ENCODE data around the gene DENND1A. TPM values are rescaled to one million over a fixed set of nuclear protein-coding genes. Genes with fewer than 3 reads are reported as not detected.

DENND1A gene
- total RNA-seq, 1 donor from 2014 or later = 37.3 TPM

DNA sequence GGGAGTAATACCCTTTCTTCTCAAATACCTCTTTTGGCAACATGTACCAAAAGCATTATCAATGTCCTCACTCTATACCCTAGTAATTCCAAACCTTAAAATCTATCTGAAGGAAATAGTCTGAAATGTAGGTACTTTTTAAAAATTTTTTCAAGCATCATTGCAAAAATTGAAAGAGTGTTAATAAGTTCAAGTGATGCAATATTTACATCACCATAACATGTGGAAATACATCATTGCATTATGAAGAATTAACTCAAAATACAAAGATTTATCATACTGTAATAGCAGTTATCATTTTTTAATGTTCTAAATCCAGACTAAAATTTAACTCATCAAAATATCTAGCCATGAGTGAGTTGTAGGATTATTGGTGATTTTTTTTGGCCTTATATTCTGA, 123.1 kb downstream of the DENND1A start:
- intact Hi-C loops (cut with DNase I) = no loop called here
- Histone ChIP-seq H3K9me3 (no peaks in the 10 kb centered on the region), H3K4me1 (no peaks in the 10 kb centered on the region), H3K36me3 (no peaks in the 10 kb centered on the region), H3K27ac (no peak overlapping the region), H3K4me3 (no peak overlapping the region), H3K27me3 (no peaks in the 10 kb centered on the region)
- TF ChIP-seq, protein P1, sequence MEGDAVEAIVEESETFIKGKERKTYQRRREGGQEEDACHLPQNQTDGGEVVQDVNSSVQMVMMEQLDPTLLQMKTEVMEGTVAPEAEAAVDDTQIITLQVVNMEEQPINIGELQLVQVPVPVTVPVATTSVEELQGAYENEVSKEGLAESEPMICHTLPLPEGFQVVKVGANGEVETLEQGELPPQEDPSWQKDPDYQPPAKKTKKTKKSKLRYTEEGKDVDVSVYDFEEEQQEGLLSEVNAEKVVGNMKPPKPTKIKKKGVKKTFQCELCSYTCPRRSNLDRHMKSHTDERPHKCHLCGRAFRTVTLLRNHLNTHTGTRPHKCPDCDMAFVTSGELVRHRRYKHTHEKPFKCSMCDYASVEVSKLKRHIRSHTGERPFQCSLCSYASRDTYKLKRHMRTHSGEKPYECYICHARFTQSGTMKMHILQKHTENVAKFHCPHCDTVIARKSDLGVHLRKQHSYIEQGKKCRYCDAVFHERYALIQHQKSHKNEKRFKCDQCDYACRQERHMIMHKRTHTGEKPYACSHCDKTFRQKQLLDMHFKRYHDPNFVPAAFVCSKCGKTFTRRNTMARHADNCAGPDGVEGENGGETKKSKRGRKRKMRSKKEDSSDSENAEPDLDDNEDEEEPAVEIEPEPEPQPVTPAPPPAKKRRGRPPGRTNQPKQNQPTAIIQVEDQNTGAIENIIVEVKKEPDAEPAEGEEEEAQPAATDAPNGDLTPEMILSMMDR (IDR thresholded peaks at IDR 0.05) = no peak
- no peak for DNase-seq (ENCODE audit: low spot score in 2 of 2)

DNA sequence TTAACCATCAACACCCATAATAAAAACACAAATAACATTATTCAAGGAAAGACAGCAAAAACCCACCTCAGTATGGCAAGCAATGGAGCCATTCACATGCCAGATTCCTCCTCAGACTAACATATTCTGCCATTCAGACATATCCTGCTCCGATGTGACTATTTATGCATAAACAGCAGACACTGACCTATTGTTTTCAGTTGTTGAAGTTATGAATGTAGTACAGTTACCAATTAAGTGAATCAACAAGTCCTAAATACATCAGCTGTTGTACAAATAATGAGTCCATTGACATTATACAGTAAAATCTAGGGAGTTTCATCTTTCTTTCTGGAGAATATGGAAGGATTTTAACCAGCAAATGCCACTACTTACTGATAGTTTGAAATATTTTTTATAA, 131.7 kb downstream of the DENND1A start:
- Histone ChIP-seq H3K36me3 (no peaks in the 10 kb centered on the region), H3K27me3 (no peaks in the 10 kb centered on the region), H3K4me3 (no peak overlapping the region), H3K4me1 (no peaks in the 10 kb centered on the region), H3K9me3 (no peaks in the 10 kb centered on the region), H3K27ac (no peak overlapping the region)
- intact Hi-C loops (cut with DNase I) = no loop called here
- DNase-seq (ENCODE audit: low spot score in 2 of 2) = no peak
- TF ChIP-seq, protein P1 (IDR thresholded peaks at IDR 0.05) = no peak

DNA sequence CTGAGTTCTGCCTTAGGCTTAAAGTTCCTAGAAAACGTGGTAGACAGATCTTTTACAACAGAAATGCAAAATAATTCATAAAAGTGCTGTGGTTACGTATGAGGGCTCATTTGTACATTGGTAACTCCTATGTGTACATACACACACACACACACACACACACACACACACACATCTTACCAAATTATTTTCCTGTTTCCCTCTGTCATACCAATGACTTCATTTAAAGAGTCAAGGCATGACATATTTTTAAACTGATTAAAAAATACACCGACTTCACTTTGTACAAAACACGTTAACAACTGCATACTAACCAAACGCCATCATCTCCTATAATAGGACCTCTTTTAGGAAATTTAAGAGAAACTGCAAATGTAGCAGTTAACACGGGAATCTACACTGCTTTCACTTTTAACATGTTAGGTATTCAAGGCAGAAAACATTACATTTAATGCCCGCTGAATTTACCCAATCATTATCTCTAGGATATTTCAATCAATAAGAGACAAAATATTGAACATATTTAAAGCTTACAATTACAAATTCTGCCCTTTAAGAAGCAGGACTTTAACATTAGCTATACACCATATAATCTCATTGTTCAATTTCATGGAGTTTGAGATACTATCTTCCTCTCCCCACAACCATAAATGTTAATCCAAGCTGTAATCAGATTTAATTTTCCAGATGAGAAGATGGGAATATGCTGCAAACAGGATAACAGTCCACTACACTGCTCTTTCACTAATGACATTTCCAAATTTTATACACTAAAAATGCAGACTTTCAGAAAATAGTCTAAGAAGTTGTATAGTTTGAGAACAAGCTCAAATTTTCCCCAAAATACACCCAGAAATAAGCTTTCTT, 133.1 kb downstream of the DENND1A start:
- H3K9me3 ChIP-seq = no peaks in the 10 kb centered on the region
- no peak for DNase-seq (ENCODE audit: low spot score in 2 of 2)
- H3K36me3 ChIP-seq = no peaks in the 10 kb centered on the region
- no peaks in the 10 kb centered on the region for H3K4me1 ChIP-seq
- H3K4me3 ChIP-seq = no peak overlapping the region
- TF ChIP-seq, protein P1 (IDR thresholded peaks at IDR 0.05) = no peak
- no peaks in the 10 kb centered on the region for H3K27me3 ChIP-seq
- intact Hi-C loops (cut with DNase I) = no loop called here
- no peak overlapping the region for H3K27ac ChIP-seq

DNA sequence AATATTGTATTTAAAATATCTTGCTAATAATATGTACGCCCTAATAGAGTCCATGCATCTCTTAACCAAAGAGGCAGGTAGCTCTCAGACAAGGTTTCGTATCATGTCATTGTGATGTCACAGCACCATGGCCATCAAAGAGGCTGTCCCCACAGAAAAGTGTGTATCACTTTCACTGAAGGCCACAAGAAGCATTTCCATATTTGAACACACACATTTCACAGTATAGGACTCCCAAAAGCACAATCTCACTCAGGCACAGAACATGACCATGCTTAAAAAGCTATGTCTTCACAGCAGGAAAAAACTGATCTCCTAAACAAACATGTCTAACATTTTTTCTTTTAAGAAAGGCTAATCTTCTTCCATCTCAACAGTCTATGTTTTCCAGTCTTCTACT, 133.8 kb downstream of the DENND1A start:
- Histone ChIP-seq H3K27ac (no peak overlapping the region), H3K36me3 (no peaks in the 10 kb centered on the region), H3K4me3 (no peak overlapping the region), H3K27me3 (no peaks in the 10 kb centered on the region), H3K9me3 (no peaks in the 10 kb centered on the region), H3K4me1 (no peaks in the 10 kb centered on the region)
- TF ChIP-seq, protein P1 (IDR thresholded peaks at IDR 0.05) = no peak
- intact Hi-C loops (cut with DNase I) = no loop called here
- DNase-seq (ENCODE audit: low spot score in 2 of 2) = no peak

DNA sequence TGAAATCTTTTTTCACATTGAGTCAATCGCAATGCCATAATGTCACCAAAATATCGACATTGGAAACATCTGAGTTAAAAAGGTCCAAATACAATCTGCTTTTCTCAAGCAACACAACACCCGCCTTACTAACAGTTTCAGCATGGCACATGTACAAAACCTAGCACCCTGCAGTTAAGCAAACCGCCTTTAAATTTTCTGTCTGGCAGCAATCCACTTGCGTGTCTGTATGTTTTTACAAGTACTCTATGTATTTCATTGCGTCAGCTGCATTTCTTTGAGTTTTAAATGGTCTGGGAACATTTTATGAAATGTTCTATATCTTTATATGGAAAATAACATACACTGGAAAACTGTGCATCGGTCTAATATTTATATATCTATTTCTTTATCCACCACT, 134.6 kb downstream of the DENND1A start:
- Histone ChIP-seq H3K27ac (no peak overlapping the region), H3K4me3 (no peak overlapping the region), H3K27me3 (no peaks in the 10 kb centered on the region), H3K9me3 (no peaks in the 10 kb centered on the region), H3K36me3 (no peaks in the 10 kb centered on the region), H3K4me1 (no peaks in the 10 kb centered on the region)
- intact Hi-C loops (cut with DNase I) = no loop called here
- no peak for DNase-seq (ENCODE audit: low spot score in 2 of 2)
- TF ChIP-seq, protein P1 (IDR thresholded peaks at IDR 0.05) = no peak

Data from ascending aorta (tissue), 2 donors.